NCI-H1694 treated with DMSO at 0.1 percent for 48 hours (cell line): ENCODE measurements around the gene GIMAP8.
"Not testable (repeated sequence)": the region's sequence is repeated elsewhere in the genome, so short reads cannot be mapped to it uniquely, and the experiment has no call there.

Experiments used
- DNase-seq: peaks from one replicate; lab custom pipeline; 2025; lab: John Stamatoyannopoulos, UW

Gene GIMAP8

DNA sequence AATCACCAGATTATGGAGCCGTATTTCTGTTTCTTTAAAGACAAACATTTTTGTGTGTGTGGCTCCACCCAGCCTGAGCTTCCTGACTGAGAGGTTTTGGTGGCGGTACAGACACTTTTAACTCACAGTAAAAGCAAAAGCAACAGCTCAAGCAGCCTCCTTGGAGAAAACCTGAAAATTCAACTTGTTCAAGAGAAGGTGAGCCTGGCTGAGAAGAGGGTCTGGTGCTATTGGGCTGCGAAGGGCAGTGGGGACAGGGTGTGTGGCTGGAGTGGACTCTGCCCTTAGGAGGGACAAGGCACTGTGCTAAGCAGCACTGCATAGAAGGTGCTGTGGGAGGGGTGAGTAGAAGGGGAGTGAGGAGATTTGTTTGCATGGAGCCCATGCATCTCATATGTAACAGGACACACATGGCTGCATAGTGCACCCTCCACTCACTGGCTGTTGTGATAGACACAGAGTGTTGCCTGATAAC lies 64.4 kb downstream of the GIMAP8 start, which contains the start of gene GIMAP7:
Gene GIMAP7, plus strand, starts transcription at position 125 of the 475 bp plus-strand sequence. CDS start 5,103 bp downstream, outside the sequence.
- no peak for DNase-seq

GRCh38 chr7:150515248-150516147 lies 65.1 kb downstream of the GIMAP8 start:
- DNase-seq, result no peak

GRCh38 chr7:150516956-150517745 lies 66.7 kb downstream of the GIMAP8 start:
- DNase-seq, result no peak

DNA sequence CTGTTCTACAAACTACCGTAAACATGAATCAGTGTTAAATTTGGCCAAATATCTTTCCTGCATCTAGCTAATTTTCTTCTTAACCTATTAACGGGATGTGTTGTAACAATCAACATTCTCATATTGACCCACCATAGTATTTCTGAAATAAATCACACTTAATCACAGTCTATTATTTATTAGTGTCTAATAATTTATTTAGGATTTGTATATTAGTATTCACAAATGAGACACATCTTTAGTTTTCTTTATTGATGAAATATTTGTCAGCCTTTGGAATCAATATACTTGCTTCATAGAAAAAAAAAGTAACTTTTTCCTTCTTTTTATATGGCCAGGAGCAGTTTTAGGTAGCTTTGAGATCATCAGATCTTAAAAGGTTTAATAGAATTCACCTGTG lies 68.9 kb downstream of the GIMAP8 start:
- no peak for DNase-seq

- DNase-seq, result no peak
Observed at GRCh38 chr7:150520145-150520544, 69.7 kb downstream of the GIMAP8 start.

DNA sequence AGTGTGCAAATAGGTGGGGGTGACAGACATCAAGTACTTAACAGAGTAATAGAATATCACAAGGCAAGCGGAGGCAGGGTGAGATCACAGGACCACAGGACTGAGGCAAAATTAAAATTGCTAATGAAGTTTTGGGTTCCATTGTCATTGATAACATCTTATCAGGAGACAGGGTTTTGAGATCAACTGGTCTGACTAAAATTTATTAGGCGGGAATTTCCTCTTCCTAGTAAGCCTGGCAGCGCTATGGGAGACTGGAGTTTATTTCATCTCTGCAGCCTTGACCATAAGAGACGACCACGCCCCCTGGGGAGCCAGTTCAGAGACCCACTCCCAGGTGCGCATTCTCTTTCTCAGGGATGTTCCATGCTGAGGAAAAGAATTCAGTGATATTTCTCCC lies 72.5 kb downstream of the GIMAP8 start:
- not testable (repeated sequence) for DNase-seq

- DNase-seq, result no peak
Observed at GRCh38 chr7:150524018-150524417, 73.6 kb downstream of the GIMAP8 start.
